C4-2B (cell line): Measurements from ENCODE around the gene ARL10.

Source experiments
- H3K27ac ChIP-seq: fragments of 450-650 bp; 2 replicates; pipeline ENCODE4 v1.5.1; 2017
- CTCF ChIP-seq: fragments of 450-650 bp; conservative IDR thresholded peaks from 2 replicates; pipeline ENCODE4 v1.5.1; 2017; ENCODE audit warnings: mild to moderate bottlenecking
- ZFX ChIP-seq: fragments of 450-650 bp; IDR thresholded peaks from 2 replicates; pipeline ENCODE4 v1.6.1; 2017

The ARL10 gene

GRCh38 chr5:176388003-176388443, 22.7 kb downstream of the ARL10 start:
- peak overlapping the region; percentile 94 for H3K27ac ChIP-seq
- TF ChIP-seq CTCF (no peak), ZFX (no peak)

DNA sequence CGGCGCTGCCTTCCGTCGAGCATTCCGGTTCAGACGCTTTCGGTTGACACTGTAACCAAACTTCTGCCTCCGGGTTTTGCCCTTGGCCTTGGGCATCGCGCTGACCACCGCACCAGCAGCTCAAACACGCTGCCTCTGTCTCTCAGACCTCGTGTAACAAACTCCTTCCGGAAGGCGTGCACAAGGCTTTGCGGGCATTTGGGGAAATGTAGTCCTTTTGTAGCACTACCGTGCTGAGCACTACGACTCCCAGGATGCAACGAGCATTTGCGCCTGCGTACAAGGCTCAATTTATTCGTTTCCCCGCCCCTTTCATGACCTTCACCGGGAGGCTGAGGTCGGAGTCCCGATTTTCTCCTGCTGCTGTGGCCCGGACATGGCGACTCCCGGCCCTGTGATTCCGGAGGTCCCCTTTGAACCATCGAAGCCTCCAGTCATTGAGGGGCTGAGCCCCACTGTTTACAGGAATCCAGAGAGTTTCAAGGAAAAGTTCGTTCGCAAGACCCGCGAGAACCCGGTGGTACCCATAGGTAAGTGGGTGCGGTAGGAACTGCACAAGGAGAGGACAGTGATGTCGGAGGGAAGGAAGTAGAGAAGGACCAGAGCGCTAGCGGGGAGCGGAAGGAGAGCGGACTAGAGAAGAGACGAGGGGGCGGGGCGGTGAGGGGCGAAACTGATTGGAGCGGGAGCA, 23.3 kb downstream of the ARL10 start, which contains the start of the genes HIGD2A and NOP16:
Gene HIGD2A, plus strand, starts transcription at position 308 of the 691 bp plus-strand sequence. Its CDS starts 69 bp downstream, at position 377.
Gene NOP16, minus strand, starts transcription at position 155 of the 691 bp plus-strand sequence. Its CDS starts 59 bp downstream, at position 96.
- H3K27ac ChIP-seq, result peak within 1 kb of the TSS; percentile 94
- TF ChIP-seq CTCF, result no peak
- TF ChIP-seq ZFX, result peak; percentile 64; the same call in 1 of the 2 replicates

DNA sequence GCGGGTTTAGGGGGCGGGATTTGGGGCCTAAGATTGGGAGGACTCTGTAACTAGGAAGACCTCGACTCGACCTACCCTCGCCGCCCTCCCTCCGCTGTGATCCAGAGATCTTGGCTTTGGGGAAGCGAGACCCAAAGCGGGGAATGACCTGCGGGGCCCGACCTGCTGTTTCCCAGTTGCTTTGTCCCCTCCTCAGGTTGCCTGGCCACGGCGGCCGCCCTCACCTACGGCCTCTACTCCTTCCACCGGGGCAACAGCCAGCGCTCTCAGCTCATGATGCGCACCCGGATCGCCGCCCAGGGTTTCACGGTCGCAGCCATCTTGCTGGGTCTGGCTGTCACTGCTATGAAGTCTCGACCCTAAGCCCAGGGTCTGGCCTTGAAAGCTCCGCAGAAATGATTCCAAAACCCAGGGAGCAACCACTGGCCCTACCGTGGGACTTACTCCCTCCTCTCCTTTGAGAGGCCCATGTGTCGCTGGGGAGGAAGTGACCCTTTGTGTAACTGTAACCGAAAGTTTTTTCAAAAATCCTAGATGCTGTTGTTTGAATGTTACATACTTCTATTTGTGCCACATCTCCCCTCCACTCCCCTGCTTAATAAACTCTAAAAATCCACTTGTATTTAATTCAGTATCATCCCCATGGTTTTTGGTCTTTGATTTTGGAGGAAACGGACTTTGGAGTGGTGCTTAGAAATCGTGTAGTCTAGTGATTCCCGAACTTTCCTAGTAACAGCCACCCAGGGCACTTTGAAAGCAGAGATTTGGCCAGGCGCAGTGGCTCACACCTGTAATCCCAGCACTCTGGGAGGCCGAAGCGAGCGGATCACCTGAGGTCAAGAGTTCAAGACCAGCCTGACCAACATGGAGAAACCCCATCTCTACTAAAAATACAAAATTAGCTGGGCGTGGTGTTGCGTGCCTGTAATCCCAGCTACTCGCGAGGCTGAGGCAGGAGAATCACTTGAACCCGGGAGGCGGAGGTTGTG, 24.1 kb downstream of the ARL10 start:
- no peak for TF ChIP-seq ZFX
- no peak for TF ChIP-seq CTCF
- peak overlapping the region; percentile 94 for H3K27ac ChIP-seq

GRCh38 chr5:176391479-176391878, 26.2 kb downstream of the ARL10 start:
- TF ChIP-seq CTCF, result no peak
- no peak for TF ChIP-seq ZFX
- H3K27ac ChIP-seq, result no peak overlapping the region

DNA sequence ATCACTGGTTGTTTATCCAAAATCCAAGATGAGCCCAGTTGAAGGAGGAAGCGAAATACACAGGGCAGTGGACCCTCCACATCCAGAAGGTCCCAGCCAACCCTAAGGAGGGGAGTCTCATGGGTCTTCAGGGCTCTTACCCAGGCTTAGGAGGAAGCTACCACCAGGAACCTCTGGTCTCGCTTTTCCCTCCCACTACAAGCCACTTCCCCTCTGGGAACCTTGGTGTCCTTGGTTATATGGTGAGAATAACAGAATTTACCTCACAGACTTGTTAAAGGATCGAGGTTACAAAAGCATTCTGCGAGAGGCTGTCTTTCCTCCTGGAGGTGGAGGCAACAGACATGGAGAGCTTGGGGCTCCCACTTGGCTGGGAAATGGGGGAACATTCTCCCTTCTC, 26.7 kb downstream of the ARL10 start:
- TF ChIP-seq CTCF (no peak), ZFX (no peak)
- no peak overlapping the region for H3K27ac ChIP-seq

DNA sequence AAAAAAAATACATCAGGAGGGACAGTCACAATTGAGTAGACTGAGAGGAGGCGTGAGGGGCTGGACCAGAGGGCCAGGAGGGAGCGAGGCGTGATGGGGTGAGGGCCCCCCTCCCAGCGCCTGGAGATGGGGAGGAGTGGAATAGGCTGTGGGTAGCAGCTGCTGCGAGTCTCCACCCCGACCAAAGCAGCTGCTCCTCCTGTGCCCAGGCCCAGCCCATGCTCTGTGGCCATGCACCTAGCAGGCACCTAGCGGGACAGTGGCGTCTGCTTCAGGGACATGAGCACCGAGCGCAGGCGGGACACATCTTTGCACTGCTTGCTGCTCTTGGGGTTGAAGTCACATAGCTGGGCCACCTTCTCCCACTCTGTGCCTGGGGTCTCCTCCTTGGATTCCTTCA, 27.2 kb downstream of the ARL10 start:
- no peak overlapping the region for H3K27ac ChIP-seq
- no peak for TF ChIP-seq ZFX
- no peak for TF ChIP-seq CTCF

GRCh38 chr5:176394096-176394495, 28.8 kb downstream of the ARL10 start:
- H3K27ac ChIP-seq, result no peak overlapping the region
- no peak for TF ChIP-seq ZFX
- TF ChIP-seq CTCF, result no peak
